ENCODE results near the gene KCNJ6.

Gene KCNJ6

GRCh38 chr21:37865156-37865555 lies 51.1 kb downstream of the KCNJ6 start:
- TF ChIP-seq, protein P1, sequence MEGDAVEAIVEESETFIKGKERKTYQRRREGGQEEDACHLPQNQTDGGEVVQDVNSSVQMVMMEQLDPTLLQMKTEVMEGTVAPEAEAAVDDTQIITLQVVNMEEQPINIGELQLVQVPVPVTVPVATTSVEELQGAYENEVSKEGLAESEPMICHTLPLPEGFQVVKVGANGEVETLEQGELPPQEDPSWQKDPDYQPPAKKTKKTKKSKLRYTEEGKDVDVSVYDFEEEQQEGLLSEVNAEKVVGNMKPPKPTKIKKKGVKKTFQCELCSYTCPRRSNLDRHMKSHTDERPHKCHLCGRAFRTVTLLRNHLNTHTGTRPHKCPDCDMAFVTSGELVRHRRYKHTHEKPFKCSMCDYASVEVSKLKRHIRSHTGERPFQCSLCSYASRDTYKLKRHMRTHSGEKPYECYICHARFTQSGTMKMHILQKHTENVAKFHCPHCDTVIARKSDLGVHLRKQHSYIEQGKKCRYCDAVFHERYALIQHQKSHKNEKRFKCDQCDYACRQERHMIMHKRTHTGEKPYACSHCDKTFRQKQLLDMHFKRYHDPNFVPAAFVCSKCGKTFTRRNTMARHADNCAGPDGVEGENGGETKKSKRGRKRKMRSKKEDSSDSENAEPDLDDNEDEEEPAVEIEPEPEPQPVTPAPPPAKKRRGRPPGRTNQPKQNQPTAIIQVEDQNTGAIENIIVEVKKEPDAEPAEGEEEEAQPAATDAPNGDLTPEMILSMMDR (IDR thresholded peaks at IDR 0.05), result no peak
- Histone ChIP-seq H3K27ac (peak overlapping the region; percentile 91), H3K27me3 (no peaks in the 10 kb centered on the region), H3K4me1 (ENCODE audit: control insufficient read depth in 1 of 2, insufficient read depth in 1 of 2, low read depth in 1 of 2, low read length in 1 of 2) (peaks cover 53 to 54% of the 10 kb centered on the region in 2 experiments), H3K4me3 (ENCODE audit: low read depth in 1 of 2, low read length in 1 of 2) (no peak overlapping the region), H3K9me3 (no peaks in the 10 kb centered on the region), H3K36me3 (no peaks in the 10 kb centered on the region)

DNA sequence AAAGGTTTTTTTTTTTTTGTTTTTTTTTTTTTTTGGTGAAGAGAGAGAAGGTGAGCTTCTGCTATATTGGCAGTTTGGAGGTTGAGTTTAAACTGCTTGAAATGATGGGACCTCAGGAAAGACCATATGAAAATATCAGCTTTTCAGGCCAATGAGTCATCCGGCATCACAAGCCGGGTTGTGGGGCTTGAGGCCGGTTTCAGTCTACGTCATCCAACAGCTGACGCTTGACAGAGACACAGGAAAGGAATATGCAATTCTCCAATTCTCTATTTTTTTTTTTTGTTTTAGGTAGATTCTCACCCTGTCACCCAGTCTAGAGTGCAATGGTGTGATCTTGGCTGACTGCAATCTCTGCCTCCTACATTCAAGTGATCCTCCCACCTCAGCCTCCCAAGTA lies 52.4 kb downstream of the KCNJ6 start:
- no peak overlapping the region for H3K4me3 ChIP-seq (ENCODE audit: low read depth in 1 of 2, low read length in 1 of 2)
- TF ChIP-seq, protein P1 (IDR thresholded peaks at IDR 0.05), result no peak
- H3K9me3 ChIP-seq, result no peaks in the 10 kb centered on the region
- H3K27me3 ChIP-seq, result no peaks in the 10 kb centered on the region
- H3K4me1 ChIP-seq (ENCODE audit: control insufficient read depth in 1 of 2, insufficient read depth in 1 of 2, low read depth in 1 of 2, low read length in 1 of 2), result peaks cover 53 to 54% of the 10 kb centered on the region in 2 experiments
- no peaks in the 10 kb centered on the region for H3K36me3 ChIP-seq
- peak overlapping the region; percentile 91 for H3K27ac ChIP-seq

DNA sequence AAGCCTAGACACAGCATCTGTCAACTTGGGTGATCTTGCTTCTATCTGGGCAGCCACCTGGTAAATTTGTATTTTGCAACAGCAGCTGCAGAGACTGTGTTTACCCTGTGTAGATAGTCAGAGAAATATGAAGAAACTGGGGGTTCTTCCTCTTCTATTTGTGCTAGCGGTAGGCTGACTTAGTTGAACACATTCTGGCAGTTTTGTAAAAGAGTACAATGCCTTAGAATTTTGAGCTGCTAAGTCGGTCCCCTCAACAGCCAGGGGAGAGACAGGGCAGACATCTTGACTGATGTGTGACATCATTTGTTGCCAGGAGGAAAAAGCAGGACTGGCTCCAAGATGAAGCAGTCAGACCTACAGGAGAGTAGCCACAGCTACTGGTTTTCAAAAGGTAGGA lies 53.7 kb downstream of the KCNJ6 start:
- peaks cover 53 to 54% of the 10 kb centered on the region in 2 experiments for H3K4me1 ChIP-seq (ENCODE audit: control insufficient read depth in 1 of 2, insufficient read depth in 1 of 2, low read depth in 1 of 2, low read length in 1 of 2)
- TF ChIP-seq, protein P1 (IDR thresholded peaks at IDR 0.05), result no peak
- H3K36me3 ChIP-seq, result no peaks in the 10 kb centered on the region
- H3K4me3 ChIP-seq (ENCODE audit: low read depth in 1 of 2, low read length in 1 of 2), result peak overlapping the region; percentile 10 to 20
- H3K27me3 ChIP-seq, result no peaks in the 10 kb centered on the region
- no peaks in the 10 kb centered on the region for H3K9me3 ChIP-seq
- H3K27ac ChIP-seq, result peak overlapping the region; percentile 91

GRCh38 chr21:37861561-37861960 lies 54.7 kb downstream of the KCNJ6 start:
- H3K4me1 ChIP-seq (ENCODE audit: control insufficient read depth in 1 of 2, insufficient read depth in 1 of 2, low read depth in 1 of 2, low read length in 1 of 2), result peaks cover 47 to 49% of the 10 kb centered on the region in 2 experiments
- TF ChIP-seq, protein P1 (IDR thresholded peaks at IDR 0.05), result no peak
- H3K36me3 ChIP-seq, result no peaks in the 10 kb centered on the region
- no peak overlapping the region for H3K4me3 ChIP-seq (ENCODE audit: low read depth in 1 of 2, low read length in 1 of 2)
- peak overlapping the region; percentile 91 for H3K27ac ChIP-seq
- H3K27me3 ChIP-seq, result no peaks in the 10 kb centered on the region
- H3K9me3 ChIP-seq, result no peaks in the 10 kb centered on the region

DNA sequence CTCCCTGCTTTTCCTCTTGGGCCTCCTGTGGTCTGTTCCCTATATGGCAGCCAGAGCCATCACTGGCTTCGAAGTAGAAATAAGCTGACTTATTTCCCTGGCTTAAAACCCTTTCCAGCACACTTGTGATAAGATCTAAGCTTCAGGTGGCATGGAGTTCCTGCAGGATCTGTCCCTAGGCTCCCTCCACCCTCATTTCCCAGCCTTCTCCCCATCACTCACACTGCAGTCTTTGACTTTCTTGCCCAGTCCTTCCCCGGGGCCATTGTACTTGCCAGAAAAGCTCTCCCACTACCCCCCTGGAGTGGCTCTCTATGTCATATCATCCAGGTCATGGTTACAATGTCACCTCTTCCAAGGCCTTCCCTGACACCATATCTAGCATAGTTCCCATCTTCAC lies 55.8 kb downstream of the KCNJ6 start:
- Histone ChIP-seq H3K4me1 (ENCODE audit: control insufficient read depth in 1 of 2, insufficient read depth in 1 of 2, low read depth in 1 of 2, low read length in 1 of 2) (peaks cover 36 to 38% of the 10 kb centered on the region in 2 experiments), H3K27ac (no peak overlapping the region), H3K27me3 (no peaks in the 10 kb centered on the region), H3K4me3 (ENCODE audit: low read depth in 1 of 2, low read length in 1 of 2) (no peak overlapping the region), H3K36me3 (no peaks in the 10 kb centered on the region), H3K9me3 (no peaks in the 10 kb centered on the region)
- TF ChIP-seq, protein P1 (IDR thresholded peaks at IDR 0.05), result no peak
